ENCODE data around the gene KCNK18. TPM values are rescaled to one million over a fixed set of nuclear protein-coding genes. Genes with fewer than 3 reads are reported as not detected.
A peak's percentile ranks its signal among the peaks of the same experiment; 100 is the strongest.

Gene KCNK18
- total RNA-seq, 6 donors from 2014 or later = not detected

- Histone ChIP-seq H3K4me3 (no peak overlapping the region), H3K4me1 (no peaks in the 10 kb centered on the region), H3K27ac (no peak overlapping the region), H3K36me3 (no peaks in the 10 kb centered on the region), H3K27me3 (no peaks in the 10 kb centered on the region), H3K9me3 (no peaks in the 10 kb centered on the region)
- TF ChIP-seq POLR2A (IDR thresholded peaks at IDR 0.05) (no peak), POLR2AphosphoS5 (IDR thresholded peaks at IDR 0.05) (no peak), CTCF (IDR thresholded peaks at IDR 0.05) (no peak), EP300 (IDR thresholded peaks at IDR 0.05) (no peak)
- WGBS, 2 donors = 57 to 64% methylated on average over 5 to 6 of the region's 6 CpGs
- no peak for DNase-seq
- ATAC-seq (ENCODE audit: low FRiP score in 2 of 2) = no peak
These were observed 52.3 kb downstream of the KCNK18 start for GRCh38 chr10:117249493-117250093.

- Histone ChIP-seq H3K4me1 (no peaks in the 10 kb centered on the region), H3K4me3 (no peak overlapping the region), H3K9me3 (no peaks in the 10 kb centered on the region), H3K27me3 (no peaks in the 10 kb centered on the region), H3K27ac (no peak overlapping the region), H3K36me3 (no peaks in the 10 kb centered on the region)
- DNase-seq (no peak), ATAC-seq (ENCODE audit: low FRiP score in 2 of 2) (no peak)
- TF ChIP-seq POLR2AphosphoS5 (IDR thresholded peaks at IDR 0.05) (no peak), EP300 (IDR thresholded peaks at IDR 0.05) (no peak), POLR2A (IDR thresholded peaks at IDR 0.05) (no peak), CTCF (IDR thresholded peaks at IDR 0.05) (no peak)
- 59 to 63% methylated on average over 7 of the region's 7 CpGs for WGBS, 2 donors
These were observed 53.1 kb downstream of the KCNK18 start for GRCh38 chr10:117250411-117250810.

- no peak for DNase-seq
- TF ChIP-seq POLR2AphosphoS5 (IDR thresholded peaks at IDR 0.05) (no peak), CTCF (IDR thresholded peaks at IDR 0.05) (no peak), POLR2A (IDR thresholded peaks at IDR 0.05) (no peak), EP300 (IDR thresholded peaks at IDR 0.05) (no peak)
- 76 to 93% methylated on average over 3 to 9 of the region's 9 CpGs for WGBS, 2 donors
These were observed 56.6 kb downstream of the KCNK18 start for GRCh38 chr10:117253908-117254307.

GRCh38 chr10:117254338-117254737 lies 57.0 kb downstream of the KCNK18 start:
- DNase-seq = no peak
- Histone ChIP-seq H3K36me3 (no peaks in the 10 kb centered on the region), H3K4me3 (no peak overlapping the region), H3K27ac (no peak overlapping the region), H3K27me3 (no peaks in the 10 kb centered on the region), H3K9me3 (no peaks in the 10 kb centered on the region), H3K4me1 (no peaks in the 10 kb centered on the region)
- no peak for ATAC-seq (ENCODE audit: low FRiP score in 2 of 2)
- 75 to 77% methylated on average over 9 of the region's 9 CpGs for WGBS, 2 donors
- TF ChIP-seq POLR2AphosphoS5 (IDR thresholded peaks at IDR 0.05) (no peak), POLR2A (IDR thresholded peaks at IDR 0.05) (no peak), EP300 (IDR thresholded peaks at IDR 0.05) (no peak)

More at GRCh38 chr10:117253908-117254307, 56.6 kb downstream of the KCNK18 start:
- Histone ChIP-seq H3K36me3 (no peaks in the 10 kb centered on the region), H3K27me3 (no peaks in the 10 kb centered on the region), H3K9me3 (no peaks in the 10 kb centered on the region), H3K4me1 (no peaks in the 10 kb centered on the region), H3K4me3 (no peak overlapping the region), H3K27ac (no peak overlapping the region)
- no peak for ATAC-seq (ENCODE audit: low FRiP score in 2 of 2)

- Histone ChIP-seq H3K36me3 (no peaks in the 10 kb centered on the region), H3K27ac (no peak overlapping the region), H3K4me3 (no peak overlapping the region), H3K9me3 (no peaks in the 10 kb centered on the region), H3K27me3 (no peaks in the 10 kb centered on the region), H3K4me1 (no peaks in the 10 kb centered on the region)
- no peak for TF ChIP-seq POLR2AphosphoS5 (IDR thresholded peaks at IDR 0.05)
- TF ChIP-seq CTCF (IDR thresholded peaks at IDR 0.05) = no peak
- TF ChIP-seq POLR2A (IDR thresholded peaks at IDR 0.05) = no peak
- no peak for TF ChIP-seq EP300 (IDR thresholded peaks at IDR 0.05)
- 75 to 79% methylated on average over 26 of the region's 26 CpGs for WGBS, 2 donors
- ATAC-seq (ENCODE audit: low FRiP score in 2 of 2) (no peak), DNase-seq (peak in 1 of 2 donors; percentile 45)
These were observed 57.8 kb downstream of the KCNK18 start for GRCh38 chr10:117254774-117255735.

Measured in upper lobe of left lung (tissue), 6 donors.